OCI-LY3 (cell line): ENCODE data around the gene KCNQ1.

Source experiments
- H2AFZ ChIP-seq: fragments of 200-600, 300-600 bp; shearing (Covaris generic); 2 replicates; pipeline ENCODE4 v1.6.0; 2014; ENCODE audit warnings: antibody characterized with exemption, low read depth, low read length
- H3K27ac ChIP-seq: fragments of 200-600, 300-600 bp; sonication (generic); 2 replicates; pipeline ENCODE4 v1.5.1; 2014; ENCODE audit warnings: mild to moderate bottlenecking, low read length, moderate library complexity, mixed read lengths
- H3K27me3 ChIP-seq: fragments of 200-600, 300-600 bp; sonication (generic); 2 replicates; pipeline ENCODE4 v1.6.1; 2014; ENCODE audit warnings: low read depth, low read length, mixed read lengths
- H3K36me3 ChIP-seq: fragments of 200-600, 300-600 bp; sonication (generic); replicated peaks from 2 replicates; pipeline ENCODE3; 2014; ENCODE audit warnings: low read depth, low read length, mixed read lengths
- H3K4me1 ChIP-seq: fragments of 300-600, 200-600 bp; sonication (generic); 2 replicates; pipeline ENCODE4 v1.6.1; 2014; ENCODE audit warnings: low read length, mixed read lengths
- H3K4me2 ChIP-seq: fragments of 200-600, 300-600 bp; sonication (generic); 2 replicates; pipeline ENCODE4 v1.6.1; 2014; ENCODE audit warnings: low read length, mixed read lengths
- H3K4me3 ChIP-seq: fragments of 300-600, 200-600 bp; sonication (generic); 2 replicates; pipeline ENCODE4 v1.5.1; 2014; ENCODE audit warnings: antibody characterized with exemption, mild to moderate bottlenecking, low read length, moderate library complexity
- H3K79me2 ChIP-seq: fragments of 300-600, 200-600 bp; shearing (Covaris generic); 2 replicates; pipeline ENCODE4 v1.6.1; 2014; ENCODE audit warnings: mild to moderate bottlenecking, low read length, mixed read lengths
- H3K9ac ChIP-seq: fragments of 300-600, 200-600 bp; shearing (Covaris generic); 2 replicates; pipeline ENCODE4 v1.6.0; 2014; ENCODE audit warnings: mild to moderate bottlenecking, low read length, moderate library complexity
- H3K9me3 ChIP-seq: fragments of 200-600, 300-600 bp; shearing (Covaris generic); 2 replicates; pipeline ENCODE4 v1.6.1; 2014; ENCODE audit warnings: low read length, mixed read lengths; ENCODE audit not compliant: insufficient read depth
- H4K20me1 ChIP-seq: fragments of 200-600, 300-600 bp; sonication (generic); 2 replicates; pipeline ENCODE4 v1.6.1; 2016; ENCODE audit warnings: low read length, mixed read lengths; ENCODE audit not compliant: insufficient read depth
- EZH2phosphoT487 ChIP-seq: fragments of 200-600 bp; shearing (Covaris generic); IDR thresholded peaks from 2 replicates; pipeline ENCODE4 v1.6.1; 2018; ENCODE audit warnings: antibody characterized with exemption, mixed run types, low read depth
- TF ChIP-seq, protein P1 (sequence below): fragments of 200-600, 300-600 bp; sonication (generic); IDR thresholded peaks from 2 replicates; pipeline ENCODE4 v1.5.1; 2014; ENCODE audit warnings: antibody characterized with exemption, low read length, low read depth

Gene KCNQ1

DNA sequence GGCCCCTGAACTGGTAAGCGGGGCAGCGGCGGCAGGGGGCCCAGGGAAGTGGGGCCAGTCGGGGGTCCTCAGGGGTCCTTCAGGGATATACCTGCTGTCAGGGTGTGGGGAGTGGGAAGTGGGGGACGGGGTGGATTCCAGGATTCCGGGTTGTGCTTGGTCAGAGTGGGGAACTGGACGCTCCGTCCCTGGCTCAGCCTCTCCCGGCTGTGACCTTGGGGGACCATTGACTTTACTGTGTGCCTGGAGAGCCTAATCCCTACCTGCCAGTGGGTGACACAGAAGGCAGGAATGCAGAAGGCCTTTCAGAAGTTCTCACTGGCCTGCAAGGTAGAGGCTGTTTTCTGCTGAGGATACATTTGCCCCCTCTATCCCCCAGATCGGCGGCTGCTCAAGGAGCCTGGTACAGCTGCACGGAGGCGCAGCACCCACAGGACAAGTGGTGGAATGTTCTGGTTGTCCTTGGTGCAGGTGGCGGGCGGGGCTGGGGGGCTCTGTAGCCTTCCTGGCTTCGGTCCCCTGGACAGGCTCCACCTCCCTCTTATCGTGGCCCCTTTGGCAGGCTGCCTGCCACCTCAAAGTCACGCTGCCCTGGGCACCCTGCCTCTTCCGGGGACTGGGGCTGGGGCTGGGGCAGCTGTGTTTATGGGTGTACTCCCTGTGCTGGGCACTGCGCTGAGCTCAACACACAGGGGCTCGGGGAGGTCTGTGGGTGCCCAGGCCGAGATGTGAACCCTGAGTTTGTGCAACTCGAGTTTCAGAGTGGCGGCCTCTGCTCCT lies 18.4 kb downstream of the KCNQ1 start:
- Histone ChIP-seq H3K27me3 (no peaks in the 10 kb centered on the region), H3K27ac (no peak overlapping the region), H3K79me2 (no peaks in the 10 kb centered on the region), H3K9ac (no peak overlapping the region), H2AFZ (no peak overlapping the region), H4K20me1 (no peaks in the 10 kb centered on the region), H3K4me3 (no peak overlapping the region), H3K9me3 (no peaks in the 10 kb centered on the region), H3K4me1 (no peaks in the 10 kb centered on the region), H3K4me2 (no peak overlapping the region), H3K36me3 (no peaks in the 10 kb centered on the region)
- no peak for TF ChIP-seq EZH2phosphoT487
- TF ChIP-seq, protein P1, sequence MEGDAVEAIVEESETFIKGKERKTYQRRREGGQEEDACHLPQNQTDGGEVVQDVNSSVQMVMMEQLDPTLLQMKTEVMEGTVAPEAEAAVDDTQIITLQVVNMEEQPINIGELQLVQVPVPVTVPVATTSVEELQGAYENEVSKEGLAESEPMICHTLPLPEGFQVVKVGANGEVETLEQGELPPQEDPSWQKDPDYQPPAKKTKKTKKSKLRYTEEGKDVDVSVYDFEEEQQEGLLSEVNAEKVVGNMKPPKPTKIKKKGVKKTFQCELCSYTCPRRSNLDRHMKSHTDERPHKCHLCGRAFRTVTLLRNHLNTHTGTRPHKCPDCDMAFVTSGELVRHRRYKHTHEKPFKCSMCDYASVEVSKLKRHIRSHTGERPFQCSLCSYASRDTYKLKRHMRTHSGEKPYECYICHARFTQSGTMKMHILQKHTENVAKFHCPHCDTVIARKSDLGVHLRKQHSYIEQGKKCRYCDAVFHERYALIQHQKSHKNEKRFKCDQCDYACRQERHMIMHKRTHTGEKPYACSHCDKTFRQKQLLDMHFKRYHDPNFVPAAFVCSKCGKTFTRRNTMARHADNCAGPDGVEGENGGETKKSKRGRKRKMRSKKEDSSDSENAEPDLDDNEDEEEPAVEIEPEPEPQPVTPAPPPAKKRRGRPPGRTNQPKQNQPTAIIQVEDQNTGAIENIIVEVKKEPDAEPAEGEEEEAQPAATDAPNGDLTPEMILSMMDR: no peak

DNA sequence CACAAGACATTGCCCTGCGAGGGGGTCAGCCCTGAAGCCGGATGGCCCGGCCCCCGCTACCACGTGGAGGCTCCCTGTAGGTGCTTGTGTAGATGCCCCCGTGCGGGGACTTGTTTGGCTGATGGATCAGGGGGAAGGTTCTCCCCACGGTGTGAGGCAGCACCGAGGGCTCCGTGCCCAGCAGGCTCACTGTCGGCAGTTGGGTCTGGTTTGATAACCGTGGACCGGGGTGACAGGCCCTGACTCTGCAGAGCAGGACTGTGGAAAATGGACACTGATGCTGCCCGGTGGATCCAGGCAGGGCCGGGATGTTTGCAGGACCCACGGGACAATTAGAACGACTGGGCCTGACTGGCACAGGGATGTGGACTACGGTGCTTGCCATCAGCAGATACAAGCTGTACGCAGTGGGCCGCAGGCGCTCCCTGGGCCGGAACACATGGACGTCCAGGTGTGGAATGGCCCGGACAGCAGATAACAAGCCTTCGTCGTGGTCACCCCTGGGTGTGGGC lies 19.0 kb downstream of the KCNQ1 start:
- H3K36me3 ChIP-seq: no peaks in the 10 kb centered on the region
- no peak overlapping the region for H3K4me2 ChIP-seq
- no peaks in the 10 kb centered on the region for H3K9me3 ChIP-seq
- H3K79me2 ChIP-seq: no peaks in the 10 kb centered on the region
- no peak for TF ChIP-seq EZH2phosphoT487
- TF ChIP-seq, protein P1: no peak
- H2AFZ ChIP-seq: no peak overlapping the region
- no peak overlapping the region for H3K9ac ChIP-seq
- H3K4me1 ChIP-seq: no peaks in the 10 kb centered on the region
- no peaks in the 10 kb centered on the region for H4K20me1 ChIP-seq
- H3K27ac ChIP-seq: no peak overlapping the region
- no peaks in the 10 kb centered on the region for H3K27me3 ChIP-seq
- no peak overlapping the region for H3K4me3 ChIP-seq

DNA sequence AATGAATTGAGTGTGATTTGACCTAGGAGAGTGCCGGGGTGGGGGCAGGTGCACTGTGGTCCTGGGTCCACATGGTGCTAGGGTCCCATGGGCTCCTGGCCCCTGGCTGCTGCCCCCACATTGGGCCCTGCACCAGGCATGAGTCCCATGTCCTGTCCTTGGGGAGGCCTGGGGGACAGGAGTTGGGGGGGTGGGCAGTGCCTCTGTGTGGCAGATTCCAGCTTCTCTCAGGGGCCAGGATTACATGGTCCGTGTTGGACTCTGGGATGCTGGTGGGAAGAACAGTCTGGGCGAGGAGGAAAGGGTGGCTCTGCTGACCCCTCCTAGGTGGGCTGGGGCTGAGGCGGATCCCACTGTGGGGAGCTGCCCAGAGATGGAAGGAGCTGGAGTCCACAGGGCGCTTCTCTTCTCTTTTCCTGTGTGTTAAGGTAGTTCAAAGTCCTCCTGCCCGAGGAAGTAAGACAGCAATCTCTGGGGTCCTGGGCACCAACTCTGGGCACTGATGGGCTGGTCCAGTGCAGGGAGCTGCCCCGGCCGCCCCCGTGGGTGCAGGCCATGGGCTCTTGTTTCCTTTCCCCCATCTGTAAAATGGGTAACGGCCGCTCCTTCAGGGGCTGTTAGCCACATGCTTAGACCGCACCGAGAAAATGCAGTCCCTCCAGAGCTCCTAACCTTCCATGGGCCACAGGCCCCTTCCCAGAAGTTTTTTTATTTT lies 19.8 kb downstream of the KCNQ1 start:
- Histone ChIP-seq H3K36me3 (no peaks in the 10 kb centered on the region), H3K9me3 (no peaks in the 10 kb centered on the region), H2AFZ (no peak overlapping the region), H3K4me1 (no peaks in the 10 kb centered on the region), H3K4me2 (no peak overlapping the region), H3K4me3 (no peak overlapping the region), H3K27ac (no peak overlapping the region), H3K27me3 (no peaks in the 10 kb centered on the region), H3K9ac (no peak overlapping the region), H4K20me1 (no peaks in the 10 kb centered on the region), H3K79me2 (no peaks in the 10 kb centered on the region)
- TF ChIP-seq EZH2phosphoT487: no peak
- TF ChIP-seq, protein P1: no peak
